ENCODE measurements around the gene STIL. TPM values are rescaled to one million over a fixed set of nuclear protein-coding genes. Genes with fewer than 3 reads are reported as not detected.

The STIL gene
- total RNA-seq, 2 donors from 2014 or later: 39.3 to 48.0 TPM

DNA sequence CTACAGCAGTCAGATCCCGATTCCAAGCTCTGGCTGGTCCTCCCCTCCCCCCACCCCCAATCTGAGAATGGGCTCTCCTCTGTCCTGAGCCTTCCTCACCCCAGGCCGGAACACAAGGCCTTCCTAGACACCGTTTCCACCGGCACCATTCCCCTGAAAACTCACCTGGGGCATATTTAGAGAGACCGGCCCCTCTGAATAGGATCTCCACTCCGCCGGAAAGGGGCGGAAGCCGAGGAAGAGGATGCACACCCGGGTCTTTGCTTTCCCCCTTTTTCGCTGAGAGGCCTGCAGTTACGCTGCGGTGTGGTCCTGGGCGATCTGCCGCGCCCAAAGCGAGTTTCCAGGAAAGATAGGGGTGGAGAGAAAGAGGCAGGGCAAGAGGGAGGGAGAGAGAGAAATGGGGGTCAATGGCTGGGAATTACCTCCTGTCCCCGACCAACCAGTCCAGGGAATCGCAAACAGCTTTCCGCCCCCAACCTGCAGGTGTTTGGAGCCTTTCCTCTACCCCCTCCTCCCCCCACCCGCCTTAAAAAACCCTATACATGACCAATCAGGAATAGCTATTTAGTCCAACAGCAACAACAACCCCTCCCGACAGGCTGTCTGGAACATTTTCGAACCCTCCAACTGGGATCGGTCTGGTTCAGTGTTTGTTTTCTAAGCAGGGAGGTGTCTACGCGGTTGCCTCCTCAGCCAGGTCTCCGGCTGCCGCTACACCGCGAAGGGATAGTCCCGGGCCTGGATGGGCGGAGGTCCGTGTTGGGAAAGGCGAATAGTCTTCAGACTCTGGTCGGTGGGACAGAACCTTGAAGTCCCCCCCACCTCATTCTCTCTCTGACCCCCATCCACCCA, 84.7 kb downstream of the STIL start:
- Mint-ChIP-seq H3K36me3 (ENCODE audit: low read depth) (no peaks in the 10 kb centered on the region), H3K9me3 (no peaks in the 10 kb centered on the region), H3K27me3 (ENCODE audit: insufficient read depth) (peaks cover 86% of the 10 kb centered on the region), H3K4me3 (peak overlapping the region; percentile 54), H3K27ac (no peak overlapping the region), H3K4me1 (peaks cover 27% of the 10 kb centered on the region)
- no peak for TF ChIP-seq CTCF (conservative IDR thresholded peaks at IDR 0.05)
- DNase-seq: peak; percentile 76
- Histone ChIP-seq H3K4me1 (ENCODE audit: control insufficient read depth, insufficient read depth, low read length) (no peaks in the 10 kb centered on the region), H3K27ac (ENCODE audit: low read depth, low read length) (no peak overlapping the region), H3K27me3 (ENCODE audit: control insufficient read depth, insufficient read depth, low read length, poor library complexity, severe bottlenecking) (peaks cover 98% of the 10 kb centered on the region), H3K9me3 (ENCODE audit: control insufficient read depth, low read length) (no peaks in the 10 kb centered on the region), H3K36me3 (ENCODE audit: control insufficient read depth, insufficient read depth, low read length) (no peaks in the 10 kb centered on the region), H3K9ac (ENCODE audit: extremely low read depth, low read length, poor library complexity, severe bottlenecking) (no peak overlapping the region), H3K4me3 (ENCODE audit: low read length) (no peak overlapping the region)
- WGBS, 2 experiments (ENCODE audit: insufficient coverage in 1 of 2, insufficient read length in 1 of 2): 9% methylated on average over 8 to 33 of the region's 35 CpGs

DNA sequence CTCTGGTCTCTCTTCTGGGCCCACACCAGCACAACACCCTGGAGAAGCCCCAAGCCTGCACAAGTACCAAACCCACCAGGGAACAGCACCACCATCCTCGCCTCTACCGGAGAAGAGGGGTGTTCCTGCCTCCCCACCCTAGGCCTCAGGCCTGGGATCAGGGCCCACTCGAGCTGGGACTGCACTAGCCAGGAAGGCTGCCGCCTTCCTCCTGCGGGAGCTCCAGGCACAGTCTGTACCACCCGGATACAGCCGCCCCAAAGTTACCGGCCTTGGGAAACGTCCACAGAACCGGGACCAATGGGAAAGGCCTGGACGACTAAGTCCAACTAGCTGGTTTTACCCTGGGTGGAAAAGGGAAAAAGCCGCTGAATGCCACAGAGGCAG, 85.3 kb downstream of the STIL start:
- Histone ChIP-seq H3K27me3 (ENCODE audit: control insufficient read depth, insufficient read depth, low read length, poor library complexity, severe bottlenecking) (peaks cover 98% of the 10 kb centered on the region), H3K9ac (ENCODE audit: extremely low read depth, low read length, poor library complexity, severe bottlenecking) (no peak overlapping the region), H3K36me3 (ENCODE audit: control insufficient read depth, insufficient read depth, low read length) (no peaks in the 10 kb centered on the region), H3K4me1 (ENCODE audit: control insufficient read depth, insufficient read depth, low read length) (no peaks in the 10 kb centered on the region), H3K9me3 (ENCODE audit: control insufficient read depth, low read length) (no peaks in the 10 kb centered on the region), H3K4me3 (ENCODE audit: low read length) (no peak overlapping the region), H3K27ac (ENCODE audit: low read depth, low read length) (no peak overlapping the region)
- Mint-ChIP-seq H3K4me3 (no peak overlapping the region), H3K9me3 (no peaks in the 10 kb centered on the region), H3K27me3 (ENCODE audit: insufficient read depth) (peaks cover 80% of the 10 kb centered on the region), H3K4me1 (peaks cover 27% of the 10 kb centered on the region), H3K36me3 (ENCODE audit: low read depth) (no peaks in the 10 kb centered on the region), H3K27ac (no peak overlapping the region)
- DNase-seq: no peak
- WGBS, 2 experiments (ENCODE audit: insufficient coverage in 1 of 2, insufficient read length in 1 of 2): 24 to 33% methylated on average over 9 to 12 of the region's 12 CpGs
- no peak for TF ChIP-seq CTCF (conservative IDR thresholded peaks at IDR 0.05)

GRCh38 chr1:47227341-47228232, 86.4 kb downstream of the STIL start:
- no peak overlapping the region for H3K27ac Mint-ChIP-seq
- Histone ChIP-seq H3K27ac (ENCODE audit: low read depth, low read length) (no peak overlapping the region), H3K36me3 (ENCODE audit: control insufficient read depth, insufficient read depth, low read length) (no peaks in the 10 kb centered on the region), H3K27me3 (ENCODE audit: control insufficient read depth, insufficient read depth, low read length, poor library complexity, severe bottlenecking) (peaks cover 98% of the 10 kb centered on the region), H3K9ac (ENCODE audit: extremely low read depth, low read length, poor library complexity, severe bottlenecking) (no peak overlapping the region), H3K9me3 (ENCODE audit: control insufficient read depth, low read length) (no peaks in the 10 kb centered on the region), H3K4me3 (ENCODE audit: low read length) (no peak overlapping the region), H3K4me1 (ENCODE audit: control insufficient read depth, insufficient read depth, low read length) (no peaks in the 10 kb centered on the region)
- H3K36me3 Mint-ChIP-seq (ENCODE audit: low read depth): no peaks in the 10 kb centered on the region
- H3K9me3 Mint-ChIP-seq: no peaks in the 10 kb centered on the region
- DNase-seq: no peak
- 45 to 72% methylated on average over 5 to 6 of the region's 7 CpGs for WGBS, 2 experiments (ENCODE audit: insufficient coverage in 1 of 2, insufficient read length in 1 of 2)
- H3K4me1 Mint-ChIP-seq: peaks cover 26% of the 10 kb centered on the region
- H3K4me3 Mint-ChIP-seq: no peak overlapping the region
- TF ChIP-seq CTCF (conservative IDR thresholded peaks at IDR 0.05): no peak
- H3K27me3 Mint-ChIP-seq (ENCODE audit: insufficient read depth): peaks cover 69% of the 10 kb centered on the region

Measured in endodermal cell (in vitro differentiated cells).